A673 (cell line): ENCODE data around the gene COL5A1. TPM values are rescaled to one million over a fixed set of nuclear protein-coding genes. Genes with fewer than 3 reads are reported as not detected.

ENCODE experiments used
- BruUV-seq: library from RNA; stranded (reverse); fragments of 400-500 nt; replicated peaks from 2 replicates; lab custom pipeline; 2021; lab: Mats Ljungman, UMichigan
- CTCF ChIA-PET: fragments of 300-600 bp; sonication (Branson Sonifier 250); formaldehyde crosslinking; loops from one replicate; lab custom pipeline; 2022; ENCODE audit warnings: antibody characterized with exemption; lab: Charles Lee
- POLR2A ChIA-PET: fragments of 300-600 bp; sonication (Branson Sonifier 250); formaldehyde crosslinking; loops from one replicate; lab custom pipeline; 2022; ENCODE audit warnings: antibody characterized with exemption; ENCODE audit not compliant: low non-redundant PET; lab: Charles Lee
- DNase-seq: peaks from one replicate; pipeline ENCODE4 v3.0.0-alpha.2; 2015; ENCODE audit warnings: low spot score
- H3K27ac ChIP-seq: fragments of 200-600 bp; sonication (generic); 2 replicates; pipeline ENCODE4 v1.5.1; 2016; ENCODE audit warnings: mixed run types, low read depth, mild to moderate bottlenecking, mixed read lengths, antibody characterized with exemption, low read length; ENCODE audit not compliant: poor library complexity, severe bottlenecking
- H3K27me3 ChIP-seq: fragments of 200-600 bp; sonication (generic); replicated peaks from 2 replicates; pipeline ENCODE4 v1.6.1; 2017; ENCODE audit warnings: mixed run types, low read depth, mild to moderate bottlenecking, mixed read lengths, antibody characterized with exemption, low read length; ENCODE audit not compliant: insufficient read depth, poor library complexity
- H3K36me3 ChIP-seq: fragments of 200-600 bp; sonication (generic); 2 replicates; pipeline ENCODE4 v1.6.1; 2016; ENCODE audit warnings: mixed run types, mild to moderate bottlenecking, mixed read lengths, antibody characterized with exemption, low read length; ENCODE audit not compliant: insufficient read depth, poor library complexity, severe bottlenecking
- H3K4me1 ChIP-seq: fragments of 200-600 bp; sonication (generic); 2 replicates; pipeline ENCODE4 v1.6.1; 2017; ENCODE audit warnings: mixed run types, mild to moderate bottlenecking, mixed read lengths, antibody characterized with exemption, low read length; ENCODE audit not compliant: insufficient read depth, poor library complexity, severe bottlenecking
- H3K4me3 ChIP-seq: fragments of 200-600 bp; sonication (generic); 2 replicates; pipeline ENCODE4 v1.5.1; 2016; ENCODE audit warnings: low read depth, mixed run types, mild to moderate bottlenecking, mixed read lengths, low read length; ENCODE audit not compliant: poor library complexity, severe bottlenecking
- H3K9me3 ChIP-seq: fragments of 200-600 bp; sonication (generic); 2 replicates; pipeline ENCODE4 v1.6.1; 2016; ENCODE audit warnings: mixed run types, low read depth, mild to moderate bottlenecking, mixed read lengths, antibody characterized with exemption, low read length; ENCODE audit not compliant: poor library complexity, severe bottlenecking
- CTCF ChIP-seq: fragments of 300-800, 200-600 bp; sonication (generic); conservative IDR thresholded peaks from 2 replicates; pipeline ENCODE4 v1.5.1; 2017; ENCODE audit warnings: low read depth, mild to moderate bottlenecking, antibody characterized with exemption, low read length, moderate library complexity, mixed read lengths
- EZH2 ChIP-seq: fragments of 200-600 bp; sonication (generic); IDR thresholded peaks from 2 replicates; pipeline ENCODE4 v1.6.1; 2017; ENCODE audit warnings: borderline replicate concordance, low read depth, mild to moderate bottlenecking, mixed read lengths, antibody characterized with exemption, low read length; ENCODE audit not compliant: poor library complexity, severe bottlenecking
- intact Hi-C: fragments of 100-400 bp; cut with micrococcal nuclease; formaldehyde crosslinking; loops from one replicate; pipeline ENCODE4 v1.10.0; 2022; ENCODE audit not compliant: unreplicated experiment
- total RNA-seq: library from RNA; stranded (reverse); gene quantifications from 2 replicates; pipeline ENCODE4 v1.2.3, GENCODE V29; 2021

The COL5A1 gene
- total RNA-seq, 1 experiment from 2014 or later = 33.6 TPM

GRCh38 chr9:134730761-134731496, 89.3 kb downstream of the COL5A1 start:
- DNase-seq = no peak
- no peaks in the 10 kb centered on the region for H3K4me1 ChIP-seq
- no peaks in the 10 kb centered on the region for H3K27me3 ChIP-seq
- CTCF ChIA-PET = no interaction called here
- POLR2A ChIA-PET = no interaction called here
- H3K4me3 ChIP-seq = no peak overlapping the region
- no TSS peak for BruUV-seq
- no peaks in the 10 kb centered on the region for H3K36me3 ChIP-seq
- no peak overlapping the region for H3K27ac ChIP-seq
- intact Hi-C loops = no loop called here
- TF ChIP-seq CTCF (no peak), EZH2 (no peak)
- no peaks in the 10 kb centered on the region for H3K9me3 ChIP-seq

DNA sequence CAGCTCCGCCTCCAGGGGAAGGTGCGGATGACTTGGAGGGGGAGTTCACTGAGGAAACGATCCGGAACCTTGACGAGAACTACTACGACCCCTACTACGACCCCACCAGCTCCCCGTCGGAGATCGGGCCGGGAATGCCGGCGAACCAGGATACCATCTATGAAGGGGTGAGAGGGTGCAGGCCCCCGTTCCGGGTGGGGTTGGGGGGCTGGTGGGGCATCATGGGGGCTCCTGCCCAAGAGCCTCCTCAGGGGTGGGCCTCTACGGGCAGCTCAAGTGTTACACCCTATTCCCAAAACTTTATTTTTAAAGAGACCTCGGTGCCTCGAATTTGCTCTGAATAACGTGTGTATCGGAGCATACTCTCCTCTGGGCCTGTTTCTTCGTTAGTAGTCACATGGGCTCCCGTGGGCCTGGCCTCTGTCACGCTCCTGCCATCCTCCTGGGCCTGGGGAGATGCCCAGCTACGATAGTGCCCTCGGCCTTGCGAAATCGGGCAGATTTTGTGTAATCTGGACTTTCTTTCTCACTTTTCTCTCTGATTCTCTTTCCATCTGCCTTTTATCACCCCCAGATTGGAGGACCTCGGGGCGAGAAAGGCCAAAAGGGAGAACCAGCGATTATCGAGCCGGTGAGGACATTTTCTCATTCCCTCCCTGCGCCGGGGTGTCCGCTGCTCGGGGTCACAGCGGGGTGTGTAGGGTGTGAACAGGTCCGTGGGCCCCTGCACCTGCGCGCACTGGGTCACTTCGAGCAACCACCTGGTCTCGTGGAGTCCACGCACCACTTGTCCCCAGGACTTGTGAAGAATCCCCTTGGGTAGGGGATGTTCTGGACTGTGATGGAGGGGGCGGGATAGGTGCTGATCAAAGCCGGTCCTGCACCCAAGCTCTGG, 90.1 kb downstream of the COL5A1 start:
- H3K36me3 ChIP-seq = no peaks in the 10 kb centered on the region
- TF ChIP-seq CTCF (no peak), EZH2 (no peak)
- intact Hi-C loops = no loop called here
- H3K4me3 ChIP-seq = no peak overlapping the region
- no peaks in the 10 kb centered on the region for H3K27me3 ChIP-seq
- CTCF ChIA-PET = no interaction called here
- H3K4me1 ChIP-seq = no peaks in the 10 kb centered on the region
- H3K9me3 ChIP-seq = no peaks in the 10 kb centered on the region
- no peak overlapping the region for H3K27ac ChIP-seq
- BruUV-seq = no TSS peak
- POLR2A ChIA-PET = interaction anchor here (0.6 kb wide), 1 partner anchor 35 kb away, joined by 4 read pairs; no protein-coding TSS in a partner anchor
- DNase-seq = no peak

DNA sequence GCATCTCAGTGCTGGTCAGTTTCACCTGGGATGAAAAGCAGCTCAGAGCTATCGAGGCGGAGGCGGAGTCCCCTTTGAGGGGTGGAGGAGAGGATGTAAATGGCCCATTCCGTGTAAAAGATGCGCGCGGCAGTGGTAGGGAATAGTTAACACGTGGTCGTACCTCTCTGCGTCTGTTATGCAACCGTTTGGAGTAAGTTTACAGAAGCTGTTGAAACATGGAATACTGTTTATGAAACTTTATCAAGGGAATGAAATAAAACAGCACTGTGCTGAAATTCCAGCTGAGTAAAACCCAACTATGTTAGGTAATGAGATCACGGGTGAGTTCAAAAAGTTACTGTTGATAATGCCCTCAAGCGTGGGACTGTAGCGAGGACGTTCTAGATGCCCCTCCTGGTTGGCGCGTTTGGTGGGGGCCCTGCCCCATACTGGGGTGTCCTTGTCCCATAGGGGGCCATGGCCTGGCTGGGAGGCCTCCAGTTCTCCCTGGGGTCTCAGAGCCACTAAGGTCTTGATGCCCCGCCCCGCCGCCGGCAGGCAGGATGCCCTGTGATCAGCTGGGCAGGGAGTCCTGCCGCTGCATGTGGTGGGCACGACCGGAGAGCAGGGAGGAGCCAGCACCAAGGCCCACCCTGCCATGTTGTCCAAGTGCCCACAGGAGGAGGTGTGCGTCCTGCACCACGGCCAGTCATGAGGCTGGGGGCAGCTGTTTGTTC, 90.9 kb downstream of the COL5A1 start:
- intact Hi-C loops = no loop called here
- no peaks in the 10 kb centered on the region for H3K4me1 ChIP-seq
- DNase-seq = no peak
- ChIA-PET CTCF (no interaction called here), POLR2A (interaction anchor here (0.5 to 0.6 kb wide), 2 partner anchors 36 to 329 kb away, joined by 4 read pairs; no protein-coding TSS in a partner anchor)
- no peaks in the 10 kb centered on the region for H3K9me3 ChIP-seq
- no peaks in the 10 kb centered on the region for H3K36me3 ChIP-seq
- no peak for TF ChIP-seq EZH2
- no peak for TF ChIP-seq CTCF
- no peaks in the 10 kb centered on the region for H3K27me3 ChIP-seq
- no TSS peak for BruUV-seq
- no peak overlapping the region for H3K27ac ChIP-seq
- no peak overlapping the region for H3K4me3 ChIP-seq
